ENCODE data around the gene TNIK.

- TF ChIP-seq, protein P1, sequence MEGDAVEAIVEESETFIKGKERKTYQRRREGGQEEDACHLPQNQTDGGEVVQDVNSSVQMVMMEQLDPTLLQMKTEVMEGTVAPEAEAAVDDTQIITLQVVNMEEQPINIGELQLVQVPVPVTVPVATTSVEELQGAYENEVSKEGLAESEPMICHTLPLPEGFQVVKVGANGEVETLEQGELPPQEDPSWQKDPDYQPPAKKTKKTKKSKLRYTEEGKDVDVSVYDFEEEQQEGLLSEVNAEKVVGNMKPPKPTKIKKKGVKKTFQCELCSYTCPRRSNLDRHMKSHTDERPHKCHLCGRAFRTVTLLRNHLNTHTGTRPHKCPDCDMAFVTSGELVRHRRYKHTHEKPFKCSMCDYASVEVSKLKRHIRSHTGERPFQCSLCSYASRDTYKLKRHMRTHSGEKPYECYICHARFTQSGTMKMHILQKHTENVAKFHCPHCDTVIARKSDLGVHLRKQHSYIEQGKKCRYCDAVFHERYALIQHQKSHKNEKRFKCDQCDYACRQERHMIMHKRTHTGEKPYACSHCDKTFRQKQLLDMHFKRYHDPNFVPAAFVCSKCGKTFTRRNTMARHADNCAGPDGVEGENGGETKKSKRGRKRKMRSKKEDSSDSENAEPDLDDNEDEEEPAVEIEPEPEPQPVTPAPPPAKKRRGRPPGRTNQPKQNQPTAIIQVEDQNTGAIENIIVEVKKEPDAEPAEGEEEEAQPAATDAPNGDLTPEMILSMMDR (conservative IDR thresholded peaks at IDR 0.05; ENCODE audit: low read depth in 2 of 2) = no peak
- no peak for TF ChIP-seq POLR2AphosphoS5 (IDR thresholded peaks at IDR 0.05; ENCODE audit: low read depth)
- TF ChIP-seq EZH2 (IDR thresholded peaks at IDR 0.05; ENCODE audit: low read depth, unreplicated experiment) = no peak
- no peak for TF ChIP-seq REST (IDR thresholded peaks at IDR 0.05; ENCODE audit: unreplicated experiment)
- TF ChIP-seq EZH2phosphoT487 (IDR thresholded peaks at IDR 0.05; ENCODE audit: unreplicated experiment) = no peak
- TF ChIP-seq CREB1 (CRISPR knock-in tag; IDR thresholded peaks at IDR 0.05; ENCODE audit: low read depth) = no peak
Observed at GRCh38 chr3:171237009-171237385, 223.2 kb downstream of the TNIK start.
